ENCODE measurements around the gene STARD3. TPM values are rescaled to one million over a fixed set of nuclear protein-coding genes. Genes with fewer than 3 reads are reported as not detected.

The STARD3 gene
- total and polyA plus RNA-seq, 4 experiments from 2014 or later: 42.2 to 110 (median 73.8) TPM

- no peak for DNase-seq
- Mint-ChIP-seq H3K27me3 (no peaks in the 10 kb centered on the region), H3K27ac (peak overlapping the region; percentile 5 to 98 (median 79)), H3K4me1 (peaks cover 43 to 69% (median 56%) of the 10 kb centered on the region in 4 donors), H3K4me3 (peak overlapping the region in 1 of 8 donors; percentile 54), H3K9me3 (no peaks in the 10 kb centered on the region), H3K36me3 (peaks cover 5 to 20% of the 10 kb centered on the region in 2 donors)
- Histone ChIP-seq H3K4me3 (ENCODE audit: low read length in 2 of 2) (no peak overlapping the region), H3K9me3 (ENCODE audit: control insufficient read depth in 1 of 2, low read length in 2 of 2) (no peaks in the 10 kb centered on the region), H3K4me1 (ENCODE audit: insufficient read depth, low read length) (peaks cover 61% of the 10 kb centered on the region), H3K27me3 (ENCODE audit: insufficient read depth, low read length) (no peaks in the 10 kb centered on the region), H3K36me3 (ENCODE audit: insufficient read depth, low read length) (no peaks in the 10 kb centered on the region), H3K27ac (ENCODE audit: low read depth, low read length) (no peak overlapping the region)
- ChIA-PET CTCF (ENCODE audit: partially characterized antibody) (interaction anchor here (0.9 to 1.6 kb wide), 6 partner anchors 10 to 56 kb away, joined by 3 to 7 read pairs (median 4); partner anchors contain the start of genes MIEN1 and PGAP3), POLR2A (ENCODE audit: partially characterized antibody) (interaction anchor here (0.6 to 4.5 kb wide), 5 partner anchors 11 to 53 kb away, joined by 3 to 45 read pairs (median 21); partner anchors contain the start of genes MIEN1, PGAP3, PNMT and STARD3)
- intact Hi-C loops (cut with micrococcal nuclease): no loop called here
Observed at GRCh38 chr17:39677542-39678339, 40.8 kb downstream of the STARD3 start.

- peaks cover 11 to 26% of the 10 kb centered on the region in 2 donors for H3K36me3 Mint-ChIP-seq
Observed at GRCh38 chr17:39678340-39679116, 41.6 kb downstream of the STARD3 start.

GRCh38 chr17:39679521-39680192, 42.7 kb downstream of the STARD3 start:
- no peaks in the 10 kb centered on the region for H3K9me3 ChIP-seq (ENCODE audit: control insufficient read depth in 1 of 2, low read length in 2 of 2)
- peak overlapping the region in 7 of 8 donors; percentile 56 to 79 (median 64) for H3K4me3 Mint-ChIP-seq
- H3K27ac ChIP-seq (ENCODE audit: low read depth, low read length): peak overlapping the region; percentile 54
- peaks cover 43 to 68% (median 56%) of the 10 kb centered on the region in 4 donors for H3K4me1 Mint-ChIP-seq
- no peaks in the 10 kb centered on the region for H3K27me3 Mint-ChIP-seq
- H3K4me3 ChIP-seq (ENCODE audit: low read length in 2 of 2): no peak overlapping the region
- peak overlapping the region; percentile 87 to 98 (median 97) for H3K27ac Mint-ChIP-seq
- H3K27me3 ChIP-seq (ENCODE audit: insufficient read depth, low read length): no peaks in the 10 kb centered on the region
- no peaks in the 10 kb centered on the region for H3K36me3 ChIP-seq (ENCODE audit: insufficient read depth, low read length)
- intact Hi-C loops (cut with micrococcal nuclease): loop anchor here (1.0 kb wide), 1 partner anchor 9 kb away; the partner anchor contains the start of gene PGAP3
- ChIA-PET CTCF (ENCODE audit: partially characterized antibody) (interaction anchor here (0.7 to 3.3 kb wide), 10 partner anchors 9 to 58 kb away, joined by 3 to 26 read pairs (median 7); partner anchors contain the start of genes MIEN1 and PNMT), POLR2A (ENCODE audit: partially characterized antibody) (interaction anchor here (0.7 to 4.5 kb wide), 9 partner anchors 9 to 301 kb away, joined by 4 to 45 read pairs (median 6); partner anchors contain the start of genes IKZF3, MIEN1, PGAP3 and PNMT)
- DNase-seq: peak; percentile 48 to 66 (median 55)
- H3K9me3 Mint-ChIP-seq: no peaks in the 10 kb centered on the region
- peaks cover 19 to 33% of the 10 kb centered on the region in 2 donors for H3K36me3 Mint-ChIP-seq
- H3K4me1 ChIP-seq (ENCODE audit: insufficient read depth, low read length): peaks cover 61% of the 10 kb centered on the region

More at GRCh38 chr17:39678340-39679116, 41.6 kb downstream of the STARD3 start:
- H3K27me3 Mint-ChIP-seq: no peaks in the 10 kb centered on the region
- Histone ChIP-seq H3K4me3 (ENCODE audit: low read length in 2 of 2) (no peak overlapping the region), H3K27ac (ENCODE audit: low read depth, low read length) (no peak overlapping the region), H3K4me1 (ENCODE audit: insufficient read depth, low read length) (peaks cover 61% of the 10 kb centered on the region), H3K36me3 (ENCODE audit: insufficient read depth, low read length) (no peaks in the 10 kb centered on the region), H3K27me3 (ENCODE audit: insufficient read depth, low read length) (no peaks in the 10 kb centered on the region), H3K9me3 (ENCODE audit: control insufficient read depth in 1 of 2, low read length in 2 of 2) (no peaks in the 10 kb centered on the region)
- ChIA-PET CTCF (ENCODE audit: partially characterized antibody) (interaction anchor here (0.7 to 3.3 kb wide), 11 partner anchors 8 to 57 kb away, joined by 3 to 26 read pairs (median 7); partner anchors contain the start of genes MIEN1 and PNMT), POLR2A (ENCODE audit: partially characterized antibody) (interaction anchor here (0.7 to 4.5 kb wide), 8 partner anchors 8 to 302 kb away, joined by 4 to 45 read pairs (median 7); partner anchors contain the start of genes IKZF3, MIEN1, PGAP3 and PNMT)
- no peak for DNase-seq
- peak overlapping the region in 2 of 8 donors; percentile 73 to 78 for H3K4me3 Mint-ChIP-seq
- peak overlapping the region; percentile 87 to 98 (median 97) for H3K27ac Mint-ChIP-seq
- intact Hi-C loops (cut with micrococcal nuclease): loop anchor here (1.0 kb wide), 1 partner anchor 10 kb away; the partner anchor contains the start of gene PGAP3
- H3K9me3 Mint-ChIP-seq: no peaks in the 10 kb centered on the region
- H3K4me1 Mint-ChIP-seq: peaks cover 43 to 68% (median 56%) of the 10 kb centered on the region in 4 donors

- peak overlapping the region in 1 of 8 donors; percentile 6 for H3K4me3 Mint-ChIP-seq
- Histone ChIP-seq H3K4me1 (ENCODE audit: insufficient read depth, low read length) (peaks cover 39% of the 10 kb centered on the region), H3K4me3 (ENCODE audit: low read length in 2 of 2) (no peak overlapping the region), H3K36me3 (ENCODE audit: insufficient read depth, low read length) (no peaks in the 10 kb centered on the region), H3K27ac (ENCODE audit: low read depth, low read length) (no peak overlapping the region), H3K9me3 (ENCODE audit: control insufficient read depth in 1 of 2, low read length in 2 of 2) (no peaks in the 10 kb centered on the region), H3K27me3 (ENCODE audit: insufficient read depth, low read length) (no peaks in the 10 kb centered on the region)
- ChIA-PET POLR2A (ENCODE audit: partially characterized antibody) (interaction anchor here (1.1 to 1.6 kb wide), 2 partner anchors 46 to 180 kb away, joined by 3 read pairs; no protein-coding TSS in a partner anchor), CTCF (ENCODE audit: partially characterized antibody) (interaction anchor here (1.8 to 3.0 kb wide), 2 partner anchors 29 to 47 kb away, joined by 7 to 8 read pairs; partner anchors contain the start of gene MIEN1)
- H3K27me3 Mint-ChIP-seq: no peaks in the 10 kb centered on the region
- H3K36me3 Mint-ChIP-seq: peaks cover 24 to 54% of the 10 kb centered on the region in 2 donors
- H3K9me3 Mint-ChIP-seq: no peaks in the 10 kb centered on the region
- peaks cover 38 to 59% (median 46%) of the 10 kb centered on the region in 4 donors for H3K4me1 Mint-ChIP-seq
- no peak overlapping the region for H3K27ac Mint-ChIP-seq
- no peak for DNase-seq
- intact Hi-C loops (cut with micrococcal nuclease): no loop called here
Observed at GRCh38 chr17:39683295-39683939, 46.5 kb downstream of the STARD3 start.

GRCh38 chr17:39684369-39685192, 47.6 kb downstream of the STARD3 start:
- H3K27ac Mint-ChIP-seq: peak overlapping the region in 1 of 7 donors; percentile 44

More at GRCh38 chr17:39684369-39685192, 47.6 kb downstream of the STARD3 start:
- H3K27me3 ChIP-seq (ENCODE audit: insufficient read depth, low read length): no peaks in the 10 kb centered on the region
- CTCF ChIA-PET (ENCODE audit: partially characterized antibody): interaction anchor here (0.8 to 3.0 kb wide), 2 partner anchors 46 to 63 kb away, joined by 4 to 7 read pairs; partner anchors contain the start of gene MIEN1
- H3K27me3 Mint-ChIP-seq: no peaks in the 10 kb centered on the region
- POLR2A ChIA-PET (ENCODE audit: partially characterized antibody): interaction anchor here (0.7 kb wide), 1 partner anchor 14 kb away, joined by 3 read pairs; no protein-coding TSS in a partner anchor
- no peaks in the 10 kb centered on the region for H3K9me3 ChIP-seq (ENCODE audit: control insufficient read depth in 1 of 2, low read length in 2 of 2)
- H3K4me1 ChIP-seq (ENCODE audit: insufficient read depth, low read length): peaks cover 36% of the 10 kb centered on the region
- no peak overlapping the region for H3K4me3 ChIP-seq (ENCODE audit: low read length in 2 of 2)
- no peak for DNase-seq
- no peak overlapping the region for H3K27ac ChIP-seq (ENCODE audit: low read depth, low read length)
- H3K9me3 Mint-ChIP-seq: no peaks in the 10 kb centered on the region
- no peak overlapping the region for H3K4me3 Mint-ChIP-seq
- H3K36me3 Mint-ChIP-seq: peaks cover 24 to 54% of the 10 kb centered on the region in 2 donors
- H3K4me1 Mint-ChIP-seq: peaks cover 32 to 55% (median 43%) of the 10 kb centered on the region in 4 donors
- H3K36me3 ChIP-seq (ENCODE audit: insufficient read depth, low read length): no peaks in the 10 kb centered on the region
- intact Hi-C loops (cut with micrococcal nuclease): loop anchor here (5.0 kb wide), 1 partner anchor 47 kb away; the partner anchor contains the start of gene STARD3

Measured in CD4-positive, alpha-beta memory T cell (primary cell).